ENCODE measurements around the gene MAP3K20. TPM values are rescaled to one million over a fixed set of nuclear protein-coding genes. Genes with fewer than 3 reads are reported as not detected.
"Not testable (repeated sequence)": the region's sequence is repeated elsewhere in the genome, so short reads cannot be mapped to it uniquely, and the experiment has no call there.

Gene MAP3K20
- total and polyA plus RNA-seq, 2 of the 8 experiments (the other 6 are each of a cell fraction or from before 2014, with no cell fraction given): 3.1 to 11.1 TPM

- H2BK5ac ChIP-seq (ENCODE audit: low read depth, low read length); H2BK120ac ChIP-seq (replicated peaks; ENCODE audit: low read depth, low read length); H3K36me3 ChIP-seq (ENCODE audit: control insufficient read depth in 2 of 4, insufficient read depth in 4 of 4, low read length in 3 of 4); H3K4me2 ChIP-seq (ENCODE audit: insufficient read depth in 1 of 2, low read depth in 2 of 2, low read length in 2 of 2); H3K9ac ChIP-seq (replicated peaks in 1 of 4; ENCODE audit: extremely low read depth in 1 of 4, low read depth in 3 of 4, low read length in 3 of 4); H4K91ac ChIP-seq (replicated peaks; ENCODE audit: insufficient read length, low read length); FAIRE-seq; H3K4me1 ChIP-seq (replicated peaks in 1 of 4; ENCODE audit: control insufficient read depth in 3 of 4, insufficient read depth in 4 of 4, low read length in 3 of 4); H3K4ac ChIP-seq (replicated peaks; ENCODE audit: insufficient read length, low read depth, low read length); H2BK20ac ChIP-seq (ENCODE audit: low read length); H3K4me3 ChIP-seq (ENCODE audit: extremely low read depth in 1 of 4, insufficient read depth in 2 of 4, low read depth in 3 of 4, low read length in 4 of 4); H3K9me3 ChIP-seq (ENCODE audit: insufficient read depth in 2 of 2, low read depth in 1 of 2, low read length in 1 of 2); H3K79me1 ChIP-seq (ENCODE audit: low read depth, low read length); H2AFZ ChIP-seq (ENCODE audit: low read length); H4K8ac ChIP-seq (ENCODE audit: extremely low read depth, insufficient read depth, low read length); DNase-seq (ENCODE audit: low read depth in 1 of 2, low spot score in 2 of 2); H3K14ac ChIP-seq (ENCODE audit: insufficient read length); H3K56ac ChIP-seq (replicated peaks; ENCODE audit: insufficient read length, low read depth, low read length); H4K5ac ChIP-seq (ENCODE audit: insufficient read length, low read depth, low read length); H3K79me2 ChIP-seq (ENCODE audit: control insufficient read depth in 1 of 2, insufficient read depth in 2 of 2, low read length in 2 of 2); H3K18ac ChIP-seq (ENCODE audit: extremely low read depth, low read length); H3K23ac ChIP-seq (ENCODE audit: insufficient read length); H4K20me1 ChIP-seq (replicated peaks in 1 of 2; ENCODE audit: control insufficient read depth in 1 of 2, insufficient read depth in 2 of 2, low read length in 2 of 2); H3K27ac ChIP-seq (ENCODE audit: low read depth, low read length); H3K23me2 ChIP-seq (ENCODE audit: low read depth, low read length); POLR2A ChIA-PET (ENCODE audit: partially characterized antibody); H2AK5ac ChIP-seq (ENCODE audit: low read depth, low read length); H2BK12ac ChIP-seq (ENCODE audit: low read depth, low read length); H2BK15ac ChIP-seq (ENCODE audit: low read length); H3K27me3 ChIP-seq (replicated peaks in 1 of 4; ENCODE audit: control insufficient read depth in 3 of 4, extremely low read depth in 1 of 4, insufficient read depth in 3 of 4, low read length in 3 of 4): not testable (repeated sequence)
- CTCF ChIA-PET (ENCODE audit: partially characterized antibody): interaction anchor here (0.6 to 2.1 kb wide), 6 partner anchors 11 to 362 kb away, joined by 3 to 11 read pairs (median 4); no protein-coding TSS in a partner anchor
- 79% methylated on average over 2 of the region's 2 CpGs; no CpG with 5 or more reads in 1 of the 2 experiments for WGBS, 2 experiments (ENCODE audit: extremely low coverage in 1 of 2, insufficient coverage in 1 of 2, insufficient read length in 1 of 2, insufficient replicate concordance in 2 of 2, low coverage in 1 of 2, low lambda C conversion rate in 2 of 2, missing lambda C conversion rate in 1 of 2)
These were observed 37.4 kb upstream of the MAP3K20 start for GRCh38 chr2:173038257-173038656.

Measured in H1 (cell line).